ENCODE measurements around the gene SORBS2. TPM values are rescaled to one million over a fixed set of nuclear protein-coding genes. Genes with fewer than 3 reads are reported as not detected.
A peak's percentile ranks its signal among the peaks of the same experiment; 100 is the strongest.

SORBS2 gene
- total and polyA plus RNA-seq, 4 donors = 11.2 to 70.4 (median 26.4) TPM

GRCh38 chr4:185809121-185809520, 2.9 kb downstream of the SORBS2 start:
- Histone ChIP-seq H3K4me3 (no peak overlapping the region), H3K36me3 (ENCODE audit: control insufficient read depth in 4 of 4, insufficient read depth in 4 of 4, low read length in 4 of 4) (no peaks in the 10 kb centered on the region), H3K9ac (ENCODE audit: insufficient read depth in 1 of 2, low read length in 2 of 2) (peak overlapping the region in 1 of 2 donors; percentile 2), H3K27ac (ENCODE audit: low read depth in 1 of 2, low read length in 1 of 2) (peak overlapping the region in 1 of 2 donors; percentile 94), H3K27me3 (ENCODE audit: control insufficient read depth in 3 of 3, insufficient read depth in 3 of 3, low read length in 2 of 3) (no peaks in the 10 kb centered on the region), H3K4me1 (ENCODE audit: control insufficient read depth in 5 of 5, insufficient read depth in 5 of 5, low read length in 5 of 5) (peaks cover 0 to 29% (median 0%) of the 10 kb centered on the region in 5 donors), H3K9me3 (ENCODE audit: control insufficient read depth in 4 of 4, insufficient read depth in 3 of 4, low read length in 3 of 4) (no peaks in the 10 kb centered on the region)
- ATAC-seq (ENCODE audit: insufficient read depth, low FRiP score) (no peak), DNase-seq (no peak)
- no peak for TF ChIP-seq CTCF (IDR thresholded peaks at IDR 0.05; ENCODE audit: control extremely low read depth, extremely low read depth)
- WGBS, 2 donors = 53 to 68% methylated on average over 1 of the region's 1 CpG

- no peaks in the 10 kb centered on the region for H3K27me3 ChIP-seq (ENCODE audit: control insufficient read depth in 3 of 3, insufficient read depth in 3 of 3, low read length in 2 of 3)
- ATAC-seq (ENCODE audit: insufficient read depth, low FRiP score) (no peak), DNase-seq (no peak)
- TF ChIP-seq CTCF (IDR thresholded peaks at IDR 0.05; ENCODE audit: control extremely low read depth, extremely low read depth) = no peak
- no peaks in the 10 kb centered on the region for H3K36me3 ChIP-seq (ENCODE audit: control insufficient read depth in 4 of 4, insufficient read depth in 4 of 4, low read length in 4 of 4)
- no peaks in the 10 kb centered on the region for H3K9me3 ChIP-seq (ENCODE audit: control insufficient read depth in 4 of 4, insufficient read depth in 3 of 4, low read length in 3 of 4)
- no peak overlapping the region for H3K9ac ChIP-seq (ENCODE audit: insufficient read depth in 1 of 2, low read length in 2 of 2)
- H3K4me3 ChIP-seq = no peak overlapping the region
- WGBS, 2 donors = 94 to 98% methylated on average over 4 of the region's 4 CpGs
- H3K4me1 ChIP-seq (ENCODE audit: control insufficient read depth in 5 of 5, insufficient read depth in 5 of 5, low read length in 5 of 5) = peaks cover 0 to 15% (median 0%) of the 10 kb centered on the region in 5 donors
- H3K27ac ChIP-seq (ENCODE audit: low read depth in 1 of 2, low read length in 1 of 2) = peak overlapping the region in 1 of 2 donors; percentile 84
Observed at GRCh38 chr4:185805979-185806378, 6.0 kb downstream of the SORBS2 start.

- H3K4me1 ChIP-seq (ENCODE audit: control insufficient read depth in 5 of 5, insufficient read depth in 5 of 5, low read length in 5 of 5) = peaks cover 0 to 9% (median 0%) of the 10 kb centered on the region in 5 donors
- ATAC-seq (ENCODE audit: insufficient read depth, low FRiP score) (no peak), DNase-seq (no peak)
- TF ChIP-seq CTCF (IDR thresholded peaks at IDR 0.05; ENCODE audit: control extremely low read depth, extremely low read depth) = no peak
- peaks cover 0 to 1% (median 0%) of the 10 kb centered on the region in 4 donors for H3K9me3 ChIP-seq (ENCODE audit: control insufficient read depth in 4 of 4, insufficient read depth in 3 of 4, low read length in 3 of 4)
- H3K36me3 ChIP-seq (ENCODE audit: control insufficient read depth in 4 of 4, insufficient read depth in 4 of 4, low read length in 4 of 4) = no peaks in the 10 kb centered on the region
- H3K27ac ChIP-seq (ENCODE audit: low read depth in 1 of 2, low read length in 1 of 2) = peak overlapping the region in 1 of 2 donors; percentile 84
- no peaks in the 10 kb centered on the region for H3K27me3 ChIP-seq (ENCODE audit: control insufficient read depth in 3 of 3, insufficient read depth in 3 of 3, low read length in 2 of 3)
- WGBS, 2 donors = 94% methylated on average over 9 of the region's 9 CpGs
- H3K9ac ChIP-seq (ENCODE audit: insufficient read depth in 1 of 2, low read length in 2 of 2) = no peak overlapping the region
- H3K4me3 ChIP-seq = no peak overlapping the region
Observed at GRCh38 chr4:185805262-185805802, 6.7 kb downstream of the SORBS2 start.

- Histone ChIP-seq H3K27ac (ENCODE audit: low read depth in 1 of 2, low read length in 1 of 2) (peak overlapping the region in 1 of 2 donors; percentile 63), H3K4me1 (ENCODE audit: control insufficient read depth in 5 of 5, insufficient read depth in 5 of 5, low read length in 5 of 5) (peaks cover 0 to 8% (median 0%) of the 10 kb centered on the region in 5 donors), H3K27me3 (ENCODE audit: control insufficient read depth in 3 of 3, insufficient read depth in 3 of 3, low read length in 2 of 3) (no peaks in the 10 kb centered on the region), H3K9ac (ENCODE audit: insufficient read depth in 1 of 2, low read length in 2 of 2) (no peak overlapping the region), H3K4me3 (no peak overlapping the region), H3K36me3 (ENCODE audit: control insufficient read depth in 4 of 4, insufficient read depth in 4 of 4, low read length in 4 of 4) (no peaks in the 10 kb centered on the region), H3K9me3 (ENCODE audit: control insufficient read depth in 4 of 4, insufficient read depth in 3 of 4, low read length in 3 of 4) (peaks cover 0 to 2% (median 0%) of the 10 kb centered on the region in 4 donors)
- TF ChIP-seq CTCF (IDR thresholded peaks at IDR 0.05; ENCODE audit: control extremely low read depth, extremely low read depth) = no peak
- 70 to 81% methylated on average over 4 of the region's 4 CpGs for WGBS, 2 donors
- ATAC-seq (ENCODE audit: insufficient read depth, low FRiP score) (no peak), DNase-seq (no peak)
Observed at GRCh38 chr4:185803022-185803421, 9.0 kb downstream of the SORBS2 start.
